ENCODE data around the gene STAMBPL1. TPM values are rescaled to one million over a fixed set of nuclear protein-coding genes. Genes with fewer than 3 reads are reported as not detected.
A peak's percentile ranks its signal among the peaks of the same experiment; 100 is the strongest.
"Not testable (repeated sequence)": the region's sequence is repeated elsewhere in the genome, so short reads cannot be mapped to it uniquely, and the experiment has no call there.

The STAMBPL1 gene
- total and polyA plus RNA-seq, 10 donors = 6.2 to 49.4 (median 25.6) TPM

DNA sequence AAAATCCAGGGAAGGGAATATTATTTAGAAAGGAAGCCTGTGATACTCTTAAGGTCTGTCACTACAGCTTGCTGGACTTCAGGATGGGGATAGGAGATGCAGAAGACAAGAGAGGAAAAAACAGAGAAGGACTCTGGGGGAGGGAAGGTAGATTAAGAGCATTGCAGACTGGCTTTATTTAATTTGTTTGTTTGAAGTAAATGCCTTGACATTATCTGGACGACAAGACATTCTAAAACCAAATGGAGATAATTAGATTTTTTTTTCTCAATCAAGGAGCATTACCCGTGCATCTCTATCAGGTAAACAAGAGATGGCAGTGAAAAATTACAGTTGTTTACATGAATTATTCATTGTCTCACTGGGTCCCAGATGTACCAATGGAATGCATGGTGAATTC, 48.2 kb downstream of the STAMBPL1 start:
- 81 to 88% (median 85%) methylated on average over 2 of the region's 2 CpGs for WGBS, 5 donors
- Histone ChIP-seq H3K27me3 (replicated peaks in 1 of 7) (no peaks in the 10 kb centered on the region), H3K4me1 (peaks cover 0 to 46% (median 14%) of the 10 kb centered on the region in 6 donors), H3K9me3 (no peaks in the 10 kb centered on the region), H3K4me3 (no peak overlapping the region), H3K27ac (peak overlapping the region in 1 of 8 donors; percentile 5), H3K36me3 (peaks cover 0 to 40% (median 3%) of the 10 kb centered on the region in 6 donors)
- intact Hi-C loops (cut with DNase I; ENCODE audit: low total_unique reads) = no loop called here
- no peak for DNase-seq
- TF ChIP-seq POLR2AphosphoS5 (IDR thresholded peaks at IDR 0.05) = no peak
- TF ChIP-seq POLR2A (IDR thresholded peaks at IDR 0.05) = no peak
- TF ChIP-seq, protein P1, sequence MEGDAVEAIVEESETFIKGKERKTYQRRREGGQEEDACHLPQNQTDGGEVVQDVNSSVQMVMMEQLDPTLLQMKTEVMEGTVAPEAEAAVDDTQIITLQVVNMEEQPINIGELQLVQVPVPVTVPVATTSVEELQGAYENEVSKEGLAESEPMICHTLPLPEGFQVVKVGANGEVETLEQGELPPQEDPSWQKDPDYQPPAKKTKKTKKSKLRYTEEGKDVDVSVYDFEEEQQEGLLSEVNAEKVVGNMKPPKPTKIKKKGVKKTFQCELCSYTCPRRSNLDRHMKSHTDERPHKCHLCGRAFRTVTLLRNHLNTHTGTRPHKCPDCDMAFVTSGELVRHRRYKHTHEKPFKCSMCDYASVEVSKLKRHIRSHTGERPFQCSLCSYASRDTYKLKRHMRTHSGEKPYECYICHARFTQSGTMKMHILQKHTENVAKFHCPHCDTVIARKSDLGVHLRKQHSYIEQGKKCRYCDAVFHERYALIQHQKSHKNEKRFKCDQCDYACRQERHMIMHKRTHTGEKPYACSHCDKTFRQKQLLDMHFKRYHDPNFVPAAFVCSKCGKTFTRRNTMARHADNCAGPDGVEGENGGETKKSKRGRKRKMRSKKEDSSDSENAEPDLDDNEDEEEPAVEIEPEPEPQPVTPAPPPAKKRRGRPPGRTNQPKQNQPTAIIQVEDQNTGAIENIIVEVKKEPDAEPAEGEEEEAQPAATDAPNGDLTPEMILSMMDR (IDR thresholded peaks at IDR 0.05 in 8 of 11, conservative IDR thresholded peaks at IDR 0.05 in 3 of 11) = no peak

- no peak for DNase-seq
- no peak overlapping the region for H3K4me3 ChIP-seq
- no peaks in the 10 kb centered on the region for H3K27me3 ChIP-seq (replicated peaks in 1 of 7)
- H3K36me3 ChIP-seq = peaks cover 0 to 42% (median 0%) of the 10 kb centered on the region in 6 donors
- intact Hi-C loops (cut with DNase I; ENCODE audit: low total_unique reads) = no loop called here
- H3K4me1 ChIP-seq = peaks cover 0 to 55% (median 26%) of the 10 kb centered on the region in 6 donors
- 89 to 96% (median 91%) methylated on average over 1 of the region's 1 CpG for WGBS, 5 donors
- H3K27ac ChIP-seq = no peak overlapping the region
- TF ChIP-seq, protein P1 (IDR thresholded peaks at IDR 0.05 in 8 of 11, conservative IDR thresholded peaks at IDR 0.05 in 3 of 11) = no peak
- TF ChIP-seq POLR2AphosphoS5 (IDR thresholded peaks at IDR 0.05) (peak in 1 of 3 donors; percentile 44), POLR2A (IDR thresholded peaks at IDR 0.05) (no peak)
- H3K9me3 ChIP-seq = no peaks in the 10 kb centered on the region
Observed at GRCh38 chr10:88931548-88931947, 51.5 kb downstream of the STAMBPL1 start.

DNA sequence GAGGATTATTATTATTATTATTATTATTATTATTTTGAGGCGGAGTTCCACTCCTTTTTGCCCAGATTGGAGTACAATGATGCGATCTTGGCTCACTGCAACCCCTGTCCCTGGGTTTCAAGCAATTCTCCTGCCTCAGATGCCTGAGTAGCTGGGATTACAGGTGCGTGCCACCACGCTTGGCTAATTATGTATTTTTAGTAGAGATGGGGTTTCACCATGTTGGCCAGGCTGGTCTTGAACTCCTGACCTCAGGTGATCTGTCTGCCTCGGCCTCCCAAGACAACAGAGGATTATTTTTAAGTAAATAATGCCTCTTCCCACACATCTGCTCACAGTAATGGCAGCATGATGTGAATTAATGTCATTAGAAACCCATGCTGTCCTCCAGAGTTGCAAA, 52.0 kb downstream of the STAMBPL1 start:
- not testable (repeated sequence) for DNase-seq; H3K4me3 ChIP-seq; H3K9me3 ChIP-seq; H3K27me3 ChIP-seq (replicated peaks in 1 of 7)
- intact Hi-C loops (cut with DNase I; ENCODE audit: low total_unique reads) = loop anchor here (2.0 kb wide), 1 partner anchor 97 kb away; no protein-coding TSS in a partner anchor
- WGBS, 5 donors = 79 to 94% (median 89%) methylated on average over 5 of the region's 5 CpGs
- Histone ChIP-seq H3K4me1 (peaks cover 0 to 51% (median 24%) of the 10 kb centered on the region in 6 donors), H3K27ac (peak overlapping the region in 2 of 8 donors; percentile 1 to 41), H3K36me3 (peaks cover 0 to 43% (median under 1%) of the 10 kb centered on the region in 6 donors)

DNA sequence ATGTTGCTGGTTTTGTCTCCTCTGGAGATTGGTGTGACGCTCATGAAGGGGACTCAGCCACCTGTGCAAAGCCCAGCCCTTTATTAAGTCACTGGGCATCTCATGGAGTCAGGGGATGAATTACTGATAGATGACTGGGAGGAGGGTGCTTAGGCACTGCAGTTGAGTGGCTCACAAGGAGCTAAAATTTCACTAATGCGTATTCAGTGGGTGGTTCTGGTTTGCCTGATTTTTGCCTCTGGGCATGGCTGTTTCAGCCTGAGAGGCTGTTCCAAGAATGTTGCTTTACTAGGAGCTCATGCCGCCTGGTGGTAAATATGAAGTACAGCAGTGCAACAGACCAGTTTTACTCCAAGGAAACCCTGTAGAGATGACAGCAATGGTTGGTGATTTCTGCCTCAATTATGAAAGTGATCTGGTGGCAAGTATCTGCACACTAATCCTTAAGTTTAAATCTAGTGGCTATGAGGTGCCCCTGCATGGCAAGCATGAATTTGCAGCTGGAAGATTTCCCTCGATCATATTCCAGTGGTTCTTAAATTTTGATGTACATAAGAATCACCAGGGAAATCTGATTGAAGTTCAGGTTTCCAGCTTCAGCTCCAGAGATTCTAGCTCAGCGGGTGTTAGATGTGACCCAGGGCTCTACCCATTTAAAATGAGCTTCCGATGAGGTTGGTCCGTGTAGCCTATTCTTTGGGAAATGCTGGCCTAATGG, 52.7 kb downstream of the STAMBPL1 start:
- Histone ChIP-seq H3K27me3 (replicated peaks in 1 of 7) (no peaks in the 10 kb centered on the region), H3K27ac (peak overlapping the region in 3 of 8 donors; percentile 1 to 41 (median 5)), H3K9me3 (no peaks in the 10 kb centered on the region), H3K4me1 (peaks cover 0 to 44% (median 22%) of the 10 kb centered on the region in 6 donors), H3K4me3 (no peak overlapping the region), H3K36me3 (peaks cover 0 to 44% (median 3%) of the 10 kb centered on the region in 6 donors)
- intact Hi-C loops (cut with DNase I; ENCODE audit: low total_unique reads) = loop anchor here (2.0 kb wide), 1 partner anchor 98 kb away; no protein-coding TSS in a partner anchor
- TF ChIP-seq, protein P1 (IDR thresholded peaks at IDR 0.05 in 8 of 11, conservative IDR thresholded peaks at IDR 0.05 in 3 of 11) = peak; percentile 75 to 94 (median 86)
- TF ChIP-seq POLR2A (IDR thresholded peaks at IDR 0.05) (no peak), POLR2AphosphoS5 (IDR thresholded peaks at IDR 0.05) (peak in 1 of 3 donors; percentile 48)
- DNase-seq = no peak
- WGBS, 5 donors = 60 to 70% (median 62%) methylated on average over 6 to 7 of the region's 7 CpGs
